C4-2B (cell line): ENCODE data around the gene SLC6A2.

Experiments used
- H3K27ac ChIP-seq: fragments of 450-650 bp; 2 replicates; pipeline ENCODE4 v1.5.1; 2017
- ZFX ChIP-seq: fragments of 450-650 bp; IDR thresholded peaks from 2 replicates; pipeline ENCODE4 v1.6.1; 2017
- TF ChIP-seq, protein P1 (sequence below): fragments of 450-650 bp; conservative IDR thresholded peaks from 2 replicates; pipeline ENCODE4 v1.5.1; 2017; ENCODE audit warnings: mild to moderate bottlenecking

SLC6A2 gene

DNA sequence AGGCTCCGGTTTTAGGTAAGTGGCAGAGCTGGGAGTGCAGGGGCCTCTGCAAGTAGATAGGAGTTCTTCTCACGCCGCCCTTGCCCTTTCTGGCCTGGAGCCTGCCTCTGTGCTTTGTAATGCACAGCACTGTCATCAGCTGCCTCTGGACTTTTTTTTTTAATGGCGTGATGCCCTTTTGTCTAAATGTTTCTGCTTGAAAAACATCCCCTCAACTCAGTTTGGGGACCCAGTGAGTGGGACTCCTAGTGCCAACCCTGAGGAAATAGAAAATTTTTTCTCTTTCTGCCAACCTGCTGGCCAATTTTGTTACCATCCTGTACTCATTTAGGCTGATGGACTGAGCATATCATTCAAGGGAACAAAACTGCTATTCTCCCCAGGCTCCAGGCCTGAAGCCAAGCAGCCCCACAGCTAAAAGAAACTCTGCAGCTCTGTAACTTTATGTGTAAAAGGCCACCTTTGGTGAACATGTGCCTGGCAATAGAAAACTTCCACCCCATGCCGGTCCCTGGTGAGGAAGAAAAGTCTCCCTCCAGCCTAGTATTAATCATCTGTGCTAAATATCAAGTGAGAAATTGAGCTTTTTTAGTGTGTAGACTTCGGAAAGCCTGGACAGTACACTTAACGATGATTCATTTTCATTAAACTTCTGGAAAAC lies 22.5 kb downstream of the SLC6A2 start:
- no peak overlapping the region for H3K27ac ChIP-seq
- TF ChIP-seq ZFX, result no peak
- TF ChIP-seq, protein P1, sequence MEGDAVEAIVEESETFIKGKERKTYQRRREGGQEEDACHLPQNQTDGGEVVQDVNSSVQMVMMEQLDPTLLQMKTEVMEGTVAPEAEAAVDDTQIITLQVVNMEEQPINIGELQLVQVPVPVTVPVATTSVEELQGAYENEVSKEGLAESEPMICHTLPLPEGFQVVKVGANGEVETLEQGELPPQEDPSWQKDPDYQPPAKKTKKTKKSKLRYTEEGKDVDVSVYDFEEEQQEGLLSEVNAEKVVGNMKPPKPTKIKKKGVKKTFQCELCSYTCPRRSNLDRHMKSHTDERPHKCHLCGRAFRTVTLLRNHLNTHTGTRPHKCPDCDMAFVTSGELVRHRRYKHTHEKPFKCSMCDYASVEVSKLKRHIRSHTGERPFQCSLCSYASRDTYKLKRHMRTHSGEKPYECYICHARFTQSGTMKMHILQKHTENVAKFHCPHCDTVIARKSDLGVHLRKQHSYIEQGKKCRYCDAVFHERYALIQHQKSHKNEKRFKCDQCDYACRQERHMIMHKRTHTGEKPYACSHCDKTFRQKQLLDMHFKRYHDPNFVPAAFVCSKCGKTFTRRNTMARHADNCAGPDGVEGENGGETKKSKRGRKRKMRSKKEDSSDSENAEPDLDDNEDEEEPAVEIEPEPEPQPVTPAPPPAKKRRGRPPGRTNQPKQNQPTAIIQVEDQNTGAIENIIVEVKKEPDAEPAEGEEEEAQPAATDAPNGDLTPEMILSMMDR, result no peak

DNA sequence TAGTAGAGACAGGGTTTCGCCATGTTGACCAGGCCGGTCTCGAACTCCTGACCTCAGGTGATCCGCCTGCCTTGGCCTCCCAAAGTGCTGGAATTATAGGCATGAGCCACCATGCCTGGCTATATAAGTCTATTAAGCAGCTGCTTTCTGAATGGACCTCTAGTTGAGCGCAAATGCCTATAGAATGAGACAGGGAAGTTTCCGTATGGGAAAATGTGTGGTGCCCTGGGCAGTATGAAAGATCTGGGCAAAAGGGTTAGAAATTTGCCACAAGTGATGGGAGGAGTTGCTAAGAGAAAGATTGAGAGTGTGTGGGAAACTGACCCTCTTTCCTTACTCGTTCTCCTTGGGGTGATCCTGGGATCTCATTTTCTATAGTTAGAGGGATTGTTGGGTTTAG lies 26.3 kb downstream of the SLC6A2 start:
- no peak overlapping the region for H3K27ac ChIP-seq
- no peak for TF ChIP-seq ZFX
- TF ChIP-seq, protein P1, result no peak

DNA sequence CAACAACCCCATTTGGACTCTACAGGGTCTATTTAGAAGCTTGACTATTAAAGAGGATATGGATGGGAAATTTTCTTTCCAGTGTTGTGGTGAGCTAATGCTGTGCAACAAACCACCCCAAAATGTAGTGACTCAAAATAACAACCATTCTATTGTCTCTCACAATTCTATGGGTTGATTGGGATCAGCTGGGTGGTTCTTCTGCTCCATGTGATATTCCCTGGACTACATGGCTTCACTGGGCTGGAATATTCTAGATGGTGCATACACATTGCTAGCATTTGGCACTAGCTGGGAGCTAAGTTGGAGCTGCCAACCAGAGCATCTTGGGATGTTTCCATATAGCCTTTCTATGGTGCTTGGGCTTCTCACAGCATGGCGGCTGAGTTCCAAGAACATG lies 30.2 kb downstream of the SLC6A2 start:
- no peak overlapping the region for H3K27ac ChIP-seq
- TF ChIP-seq ZFX, result no peak
- TF ChIP-seq, protein P1, result no peak

DNA sequence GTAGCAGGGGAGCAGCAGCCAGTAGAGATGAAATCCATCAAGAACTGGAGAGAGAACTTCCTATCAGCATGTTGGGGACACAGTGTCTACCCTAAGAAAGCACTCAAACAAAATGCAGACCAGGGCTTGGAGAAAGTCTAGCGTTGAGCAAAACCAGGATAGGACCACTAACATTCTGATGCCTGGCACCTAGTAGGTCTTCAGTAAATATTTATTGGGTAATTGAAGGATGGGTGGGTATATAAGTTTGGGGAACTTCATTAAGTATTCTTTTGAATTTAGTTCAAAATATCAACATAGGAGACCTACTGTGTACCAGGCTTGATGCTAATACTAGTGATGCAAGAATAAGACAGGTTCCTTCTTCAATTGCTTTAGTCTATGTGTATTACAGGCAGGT lies 30.9 kb downstream of the SLC6A2 start:
- no peak overlapping the region for H3K27ac ChIP-seq
- TF ChIP-seq, protein P1, result no peak
- no peak for TF ChIP-seq ZFX

DNA sequence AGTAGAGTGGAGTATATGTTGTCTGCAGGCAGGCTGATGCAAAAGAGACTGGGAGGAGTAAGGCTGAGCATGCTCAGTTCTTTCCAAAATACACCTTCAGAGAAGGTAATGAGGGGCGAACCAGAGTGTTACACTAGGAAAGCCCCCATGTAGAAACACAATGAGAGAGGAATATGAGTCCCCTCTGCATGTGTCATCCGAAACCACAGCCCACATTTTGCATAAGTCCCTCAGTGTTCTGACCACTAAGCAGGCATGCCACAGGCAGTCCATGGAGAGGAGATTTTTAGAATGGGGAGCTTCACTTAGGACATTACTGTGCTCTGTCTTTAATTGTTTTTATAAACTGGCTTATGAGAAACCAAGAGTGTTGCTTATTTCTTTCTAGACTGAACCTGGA lies 32.0 kb downstream of the SLC6A2 start:
- H3K27ac ChIP-seq, result no peak overlapping the region
- no peak for TF ChIP-seq ZFX
- TF ChIP-seq, protein P1, result no peak

DNA sequence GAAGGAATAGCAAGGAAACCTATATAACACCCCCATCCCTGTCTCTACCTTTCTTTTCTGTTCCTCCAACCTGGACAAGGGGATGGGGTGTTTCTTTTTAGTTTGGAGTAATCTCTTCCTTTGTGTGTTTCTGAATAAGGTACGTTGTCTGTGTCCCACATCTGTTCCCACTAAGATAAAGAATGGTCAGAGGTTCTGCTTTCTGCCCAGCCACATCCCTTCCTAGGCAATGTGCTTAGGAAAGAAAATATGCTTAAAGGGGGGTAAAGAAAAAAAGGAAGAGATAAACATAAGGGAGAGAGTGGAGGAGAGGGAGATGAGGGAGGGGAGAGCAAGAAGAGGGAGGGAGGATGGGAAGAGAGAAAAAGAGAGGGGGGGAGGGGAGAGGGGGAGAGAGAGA lies 35.1 kb downstream of the SLC6A2 start:
- H3K27ac ChIP-seq, result no peak overlapping the region
- TF ChIP-seq ZFX, result no peak
- TF ChIP-seq, protein P1, result no peak

DNA sequence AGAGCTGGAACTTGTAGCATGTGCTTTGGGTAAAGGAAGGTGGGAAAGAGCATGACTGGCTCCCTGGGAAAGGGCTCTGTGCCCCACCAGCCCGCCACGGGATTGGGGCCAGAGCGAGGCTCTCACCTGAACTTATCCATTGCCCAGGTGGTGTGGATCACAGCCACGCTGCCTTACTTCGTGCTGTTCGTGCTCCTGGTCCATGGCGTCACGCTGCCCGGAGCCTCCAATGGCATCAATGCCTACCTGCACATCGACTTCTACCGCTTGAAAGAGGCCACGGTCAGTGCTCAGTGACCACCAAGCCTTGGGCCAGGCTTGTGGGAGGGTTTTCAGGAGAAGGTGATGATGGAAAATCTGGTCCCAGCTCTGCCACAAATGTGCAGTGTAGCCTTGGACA lies 36.0 kb downstream of the SLC6A2 start:
- TF ChIP-seq, protein P1, result no peak
- TF ChIP-seq ZFX, result no peak
- H3K27ac ChIP-seq, result no peak overlapping the region
